HepG2 (cell line): ENCODE data around the gene ZNF644. TPM values are rescaled to one million over a fixed set of nuclear protein-coding genes. Genes with fewer than 3 reads are reported as not detected.

Source experiments
- ARID5B ChIP-seq: IDR thresholded peaks from 2 replicates; pipeline ENCODE4 v1.4.0; 2020; ENCODE audit warnings: mild to moderate bottlenecking, missing genetic modification reagents
- ATF7 ChIP-seq, 2 experiments: fragments of 450-650 bp in 1 of 2; sonication (generic) in 1 of 2; formaldehyde crosslinking in 1 of 2; IDR thresholded peaks; 2 replicates each; pipeline versions ENCODE4 v1.4.0 to v1.6.1; 2016 to 2020; ENCODE audit warnings: antibody characterized with exemption in 1 of 2, mild to moderate bottlenecking in 1 of 2, missing genetic modification reagents in 1 of 2
- CBX2 ChIP-seq, 2 experiments: fragments of 200-600 bp in 1 of 2; sonication (generic); formaldehyde crosslinking in 1 of 2; IDR thresholded peaks; 2 replicates each; pipeline versions ENCODE4 v1.7.0 to v1.8.1; 2018 to 2022; ENCODE audit warnings: low read depth in 2 of 2, low read length in 1 of 2, mild to moderate bottlenecking in 1 of 2, missing genetic modification reagents in 1 of 2
- CEBPB ChIP-seq: IDR thresholded peaks from 2 replicates; pipeline ENCODE4 v1.6.1; 2011; ENCODE audit warnings: low read depth, low read length, improper control_type of control experiment, borderline replicate concordance
- CREB1 ChIP-seq, 2 experiments: fragments of 450-650 bp in 1 of 2; IDR thresholded peaks; 2 replicates each; pipeline ENCODE4 v1.6.1; 2016 to 2017; ENCODE audit warnings: control low read depth in 1 of 2, mild to moderate bottlenecking in 1 of 2, missing compliant biosample characterization in 1 of 2, missing genetic modification characterization in 1 of 2
- EP300 ChIP-seq, 3 experiments: sonication (generic) in 1 of 3; formaldehyde crosslinking in 1 of 3; IDR thresholded peaks; 2 replicates each; pipeline versions ENCODE4 v1.5.1 to v1.6.1; 2011 to 2020; ENCODE audit warnings: low read depth in 2 of 3, low read length in 2 of 3, borderline replicate concordance in 1 of 3, improper control_type of control experiment in 1 of 3, mild to moderate bottlenecking in 1 of 3, missing genetic modification reagents in 1 of 3, moderate library complexity in 1 of 3
- FOXA1 ChIP-seq, 2 experiments: fragments of 450-650 bp in 1 of 2; sonication (generic) in 1 of 2; formaldehyde crosslinking in 1 of 2; IDR thresholded peaks; 2 replicates each; pipeline versions ENCODE4 v1.4.0 to v1.6.1; 2016 to 2020; ENCODE audit warnings: missing genetic modification reagents in 1 of 2
- FOXK2 ChIP-seq: fragments of 450-650 bp; IDR thresholded peaks from 2 replicates; pipeline ENCODE4 v1.6.1; 2016
- MEIS1 ChIP-seq: sonication (generic); formaldehyde crosslinking; IDR thresholded peaks from 2 replicates; pipeline ENCODE4 v1.9.0; 2021; ENCODE audit warnings: mild to moderate bottlenecking, missing genetic modification reagents, moderate library complexity, borderline replicate concordance
- MIXL1 ChIP-seq: IDR thresholded peaks from 2 replicates; pipeline ENCODE4 v1.6.1; 2016
- NR2F6 ChIP-seq, 2 experiments: IDR thresholded peaks; 2 replicates each; pipeline ENCODE4 v1.6.1; 2016; ENCODE audit warnings: antibody characterized with exemption in 1 of 2, mild to moderate bottlenecking in 1 of 2
- PBX3 ChIP-seq: sonication (generic); formaldehyde crosslinking; IDR thresholded peaks from 2 replicates; pipeline ENCODE4 v1.8.1; 2023; ENCODE audit warnings: missing genetic modification reagents, inconsistent platforms, borderline replicate concordance
- PHF8 ChIP-seq: sonication (generic); formaldehyde crosslinking; IDR thresholded peaks from 2 replicates; pipeline ENCODE4 v1.5.0; 2020; ENCODE audit warnings: missing genetic modification reagents
- RFXANK ChIP-seq: IDR thresholded peaks from 2 replicates; pipeline ENCODE4 v1.6.1; 2016
- TRIM24 ChIP-seq: sonication (generic); formaldehyde crosslinking; IDR thresholded peaks from 2 replicates; pipeline ENCODE4 v1.8.0; 2022; ENCODE audit warnings: mild to moderate bottlenecking, missing genetic modification reagents
- ZNF644 ChIP-seq: IDR thresholded peaks from 2 replicates; pipeline ENCODE4 v1.6.1; 2016; ENCODE audit warnings: low read depth
- ZNF768 ChIP-seq: sonication (generic); formaldehyde crosslinking; IDR thresholded peaks from 2 replicates; pipeline ENCODE4 v1.4.0; 2020; ENCODE audit warnings: missing genetic modification reagents
- ZNF816 ChIP-seq: sonication (generic); formaldehyde crosslinking; IDR thresholded peaks from 2 replicates; pipeline ENCODE4 v1.8.0; 2022; ENCODE audit warnings: missing genetic modification reagents, mild to moderate bottlenecking, borderline replicate concordance
- polyA plus RNA-seq, 8 experiments: library from polyadenylated mRNA; depleted of rRNA in 3 of 8; stranded (reverse) in 7 of 8; unstranded in 1 of 8; fragments of >200 nt; fragmentation: Illumina TruSeq in 4 of 8; extraction: Trizol in 4 of 8; gene quantifications; 2 replicates each; pipeline versions ENCODE4 v1.2.1 to v1.2.3, GENCODE V29; 2011 to 2016; ENCODE audit warnings: low read depth in 4 of 8, missing spikeins in 1 of 8, mixed read lengths in 1 of 8; ENCODE audit not compliant: insufficient read depth in 1 of 8
- total RNA-seq, 5 experiments: library from RNA; depleted of rRNA; stranded (reverse); fragments of >200 nt; fragmentation: Illumina TruSeq; extraction: Trizol; gene quantifications; 2 replicates each; pipeline ENCODE4 v1.2.3, GENCODE V29; 2016; ENCODE audit warnings: low read depth in 1 of 5

Gene ZNF644
- total and polyA plus RNA-seq, 2 of the 13 experiments (the other 11 are each of a cell fraction or from before 2014, with no cell fraction given): 17.7 to 51.7 TPM

- peak; percentile 91 for TF ChIP-seq ARID5B (CRISPR knock-in tag)
- no peak for TF ChIP-seq RFXANK (CRISPR knock-in tag)
- no peak for TF ChIP-seq MEIS1 (CRISPR knock-in tag)
- peak; percentile 50; the same call in 1 of the 2 replicates for TF ChIP-seq FOXA1 (IDR thresholded peaks at IDR 0.05)
- peak; percentile 96 for TF ChIP-seq FOXA1 (CRISPR knock-in tag; IDR thresholded peaks at IDR 0.05)
- no peak for TF ChIP-seq CREB1 (IDR thresholded peaks at IDR 0.05)
- peak; percentile 67 for TF ChIP-seq CREB1 (CRISPR knock-in tag; IDR thresholded peaks at IDR 0.05)
- no peak for TF ChIP-seq PHF8 (CRISPR knock-in tag)
- no peak for TF ChIP-seq ZNF816 (CRISPR knock-in tag)
- TF ChIP-seq EP300 (IDR thresholded peaks at IDR 0.05; ENCODE audit: low read depth in 2 of 2, low read length in 2 of 2): peak in 1 of 2 experiments; percentile 33; a peak in 1 of 4 replicates
- TF ChIP-seq EP300 (CRISPR knock-in tag; IDR thresholded peaks at IDR 0.05; ENCODE audit: borderline replicate concordance): no peak
- no peak for TF ChIP-seq ZNF768 (CRISPR knock-in tag)
- TF ChIP-seq ATF7 (IDR thresholded peaks at IDR 0.05): 0 out of 2 replicates have a peak, but pooled peaks have one; percentile 3
- no peak for TF ChIP-seq ATF7 (CRISPR knock-in tag; IDR thresholded peaks at IDR 0.05)
- peak; percentile 72; the same call in 1 of the 2 replicates for TF ChIP-seq CEBPB
- TF ChIP-seq PBX3 (CRISPR knock-in tag): no peak
- peak; percentile 92 for TF ChIP-seq ZNF644 (CRISPR knock-in tag)
- TF ChIP-seq FOXK2: peak; percentile 62; the same call in 1 of the 2 replicates
- peak; percentile 68; the same call in 1 of the 2 replicates for TF ChIP-seq MIXL1 (CRISPR knock-in tag)
- no peak for TF ChIP-seq NR2F6 (IDR thresholded peaks at IDR 0.05)
- 0 out of 2 replicates have a peak, but pooled peaks have one; percentile 27 for TF ChIP-seq NR2F6 (CRISPR knock-in tag; IDR thresholded peaks at IDR 0.05)
- no peak for TF ChIP-seq TRIM24 (CRISPR knock-in tag)
- TF ChIP-seq CBX2 (IDR thresholded peaks at IDR 0.05; ENCODE audit: low read depth, low read length): no peak
- no peak for TF ChIP-seq CBX2 (CRISPR knock-in tag; IDR thresholded peaks at IDR 0.05; ENCODE audit: low read depth)
Measured at GRCh38 chr1:91015794-91016550, 5.9 kb downstream of the ZNF644 start (continued).
